ENCODE measurements around the gene PCBP3.

PCBP3 gene

DNA sequence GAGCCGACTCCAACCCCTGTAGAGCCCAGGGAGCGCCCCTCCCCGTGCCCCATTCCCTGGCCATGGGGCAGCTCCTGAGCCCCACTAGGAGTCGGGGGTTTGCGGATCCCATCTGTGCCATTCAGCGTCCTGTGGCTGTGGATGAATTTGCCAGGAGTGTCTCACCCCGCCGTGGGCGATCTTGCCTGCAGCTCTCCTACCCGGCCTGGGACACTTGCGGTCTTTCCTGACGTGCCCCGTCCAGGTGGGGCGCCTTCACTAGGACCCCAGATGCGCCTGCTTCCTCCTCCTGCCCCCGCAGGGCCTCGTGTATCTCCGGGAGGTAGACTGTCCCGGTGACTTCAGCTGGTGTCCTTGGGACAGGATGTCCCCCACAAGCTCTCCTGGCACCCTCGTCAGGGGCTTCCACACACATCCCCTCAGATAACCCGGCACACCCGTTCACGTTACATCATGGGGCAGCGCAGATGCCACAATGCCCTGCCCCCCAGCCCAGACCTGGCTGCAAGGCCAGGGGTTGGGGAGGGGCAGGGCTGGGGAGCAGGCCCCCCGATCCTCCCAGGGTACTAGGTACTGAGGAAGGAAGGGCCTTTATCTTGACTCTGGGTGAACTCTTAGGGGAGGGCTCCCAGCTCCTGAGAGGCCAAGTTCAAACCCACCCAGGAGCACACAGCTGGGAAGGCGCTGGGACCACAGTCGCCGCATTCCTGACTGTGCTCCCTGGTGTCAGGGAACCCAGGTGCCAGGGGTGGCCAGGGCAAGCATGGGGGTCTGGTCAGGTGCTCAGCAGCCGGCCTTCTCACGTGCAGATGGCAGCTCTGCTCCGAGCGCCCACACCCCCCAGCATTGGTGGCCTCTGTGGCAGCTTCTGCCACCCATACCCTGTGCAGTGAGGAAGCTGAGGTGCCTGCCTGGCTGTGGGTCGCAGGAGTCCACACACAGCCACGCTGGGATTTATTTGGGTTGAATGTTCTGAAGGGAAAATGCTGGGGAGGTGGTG lies 284.6 kb downstream of the PCBP3 start:
- Histone ChIP-seq H3K23ac (ENCODE audit: low read length) (no peak overlapping the region), H3K36me3 (ENCODE audit: control insufficient read depth in 1 of 2, insufficient read depth in 2 of 2, low read length in 2 of 2) (no peaks in the 10 kb centered on the region), H2BK12ac (ENCODE audit: low read length) (no peak overlapping the region), H3K18ac (ENCODE audit: low read length) (no peak overlapping the region), H3K9ac (ENCODE audit: low read length) (no peak overlapping the region), H4K91ac (ENCODE audit: low read depth, low read length) (no peak overlapping the region), H4K12ac (ENCODE audit: low read depth, low read length) (no peak overlapping the region), H3K4me2 (ENCODE audit: low read length) (no peak overlapping the region), H3K79me1 (ENCODE audit: low read length) (no peaks in the 10 kb centered on the region), H2AK5ac (ENCODE audit: low read length) (no peak overlapping the region), H3K14ac (ENCODE audit: low read length) (no peak overlapping the region), H3K4me3 (ENCODE audit: low read depth, low read length) (no peak overlapping the region), H3K27ac (ENCODE audit: low read depth, low read length) (no peak overlapping the region), H4K8ac (ENCODE audit: low read depth, low read length) (no peak overlapping the region), H2BK5ac (ENCODE audit: low read depth, low read length, poor library complexity) (no peak overlapping the region), H2AFZ (ENCODE audit: insufficient read depth, low read length, poor library complexity) (no peak overlapping the region), H3K4me1 (ENCODE audit: control insufficient read depth in 1 of 2, insufficient read depth in 2 of 2, low read length in 2 of 2) (no peaks in the 10 kb centered on the region), H3K4ac (ENCODE audit: low read depth, low read length) (no peak overlapping the region), H2BK120ac (ENCODE audit: insufficient read depth, low read length, poor library complexity) (no peak overlapping the region), H3K9me3 (ENCODE audit: insufficient read depth, low read depth, low read length) (peaks cover 24% of the 10 kb centered on the region), H3K79me2 (ENCODE audit: control insufficient read depth, insufficient read depth, low read length, poor library complexity) (no peaks in the 10 kb centered on the region), H3K27me3 (ENCODE audit: insufficient read depth, low read length) (no peaks in the 10 kb centered on the region)
- DNase-seq: no peak
- no CpG with 5 or more reads among the region's 34 CpGs for WGBS (ENCODE audit: extremely low coverage, insufficient coverage, insufficient read length)

DNA sequence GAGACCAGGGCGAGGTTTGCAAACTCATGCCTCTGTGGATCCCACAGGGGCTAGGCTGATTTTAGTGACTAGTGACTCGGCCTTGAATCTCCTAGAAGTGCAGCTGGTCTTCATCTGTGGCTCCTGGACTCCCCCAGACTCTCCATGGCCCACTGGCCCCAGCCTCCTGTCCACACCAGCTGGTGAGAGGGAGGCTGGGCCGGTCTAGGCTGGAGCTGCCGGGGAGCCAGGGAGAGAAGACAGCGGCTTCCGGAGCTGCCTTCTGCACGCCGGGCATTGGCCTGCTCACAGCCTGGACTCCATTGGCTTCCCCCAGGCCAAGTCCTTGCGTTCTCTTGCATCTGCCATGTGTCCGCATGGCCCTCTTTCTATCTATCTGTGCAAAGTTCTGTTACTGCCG lies 285.9 kb downstream of the PCBP3 start:
- Histone ChIP-seq H2AFZ (ENCODE audit: insufficient read depth, low read length, poor library complexity) (no peak overlapping the region), H4K91ac (ENCODE audit: low read depth, low read length) (no peak overlapping the region), H4K12ac (ENCODE audit: low read depth, low read length) (no peak overlapping the region), H2BK5ac (ENCODE audit: low read depth, low read length, poor library complexity) (no peak overlapping the region), H3K9me3 (ENCODE audit: insufficient read depth, low read depth, low read length) (peaks cover 28% of the 10 kb centered on the region), H3K23ac (ENCODE audit: low read length) (no peak overlapping the region), H3K4ac (ENCODE audit: low read depth, low read length) (no peak overlapping the region), H3K4me3 (ENCODE audit: low read depth, low read length) (no peak overlapping the region), H2BK120ac (ENCODE audit: insufficient read depth, low read length, poor library complexity) (no peak overlapping the region), H2AK5ac (ENCODE audit: low read length) (no peak overlapping the region), H3K79me1 (ENCODE audit: low read length) (no peaks in the 10 kb centered on the region), H3K36me3 (ENCODE audit: control insufficient read depth in 1 of 2, insufficient read depth in 2 of 2, low read length in 2 of 2) (no peaks in the 10 kb centered on the region), H3K9ac (ENCODE audit: low read length) (no peak overlapping the region), H4K8ac (ENCODE audit: low read depth, low read length) (no peak overlapping the region), H3K27me3 (ENCODE audit: insufficient read depth, low read length) (no peaks in the 10 kb centered on the region), H3K4me1 (ENCODE audit: control insufficient read depth in 1 of 2, insufficient read depth in 2 of 2, low read length in 2 of 2) (no peaks in the 10 kb centered on the region), H3K14ac (ENCODE audit: low read length) (no peak overlapping the region), H2BK12ac (ENCODE audit: low read length) (no peak overlapping the region), H3K27ac (ENCODE audit: low read depth, low read length) (no peak overlapping the region), H3K4me2 (ENCODE audit: low read length) (no peak overlapping the region), H3K18ac (ENCODE audit: low read length) (no peak overlapping the region), H3K79me2 (ENCODE audit: control insufficient read depth, insufficient read depth, low read length, poor library complexity) (no peaks in the 10 kb centered on the region)
- no peak for DNase-seq
- no CpG with 5 or more reads among the region's 11 CpGs for WGBS (ENCODE audit: extremely low coverage, insufficient coverage, insufficient read length)

GRCh38 chr21:45930231-45930760 lies 286.8 kb downstream of the PCBP3 start:
- no peak overlapping the region for H4K12ac ChIP-seq (ENCODE audit: low read depth, low read length)
- no peak overlapping the region for H3K27ac ChIP-seq (ENCODE audit: low read depth, low read length)
- no peak overlapping the region for H4K8ac ChIP-seq (ENCODE audit: low read depth, low read length)
- H3K79me2 ChIP-seq (ENCODE audit: control insufficient read depth, insufficient read depth, low read length, poor library complexity): no peaks in the 10 kb centered on the region
- no peak overlapping the region for H3K4me2 ChIP-seq (ENCODE audit: low read length)
- no peak overlapping the region for H4K91ac ChIP-seq (ENCODE audit: low read depth, low read length)
- no peaks in the 10 kb centered on the region for H3K27me3 ChIP-seq (ENCODE audit: insufficient read depth, low read length)
- H3K14ac ChIP-seq (ENCODE audit: low read length): no peak overlapping the region
- H2AK5ac ChIP-seq (ENCODE audit: low read length): no peak overlapping the region
- H2BK12ac ChIP-seq (ENCODE audit: low read length): no peak overlapping the region
- no peak overlapping the region for H2BK5ac ChIP-seq (ENCODE audit: low read depth, low read length, poor library complexity)
- no peak overlapping the region for H3K23ac ChIP-seq (ENCODE audit: low read length)
- no peaks in the 10 kb centered on the region for H3K36me3 ChIP-seq (ENCODE audit: control insufficient read depth in 1 of 2, insufficient read depth in 2 of 2, low read length in 2 of 2)
- no peak overlapping the region for H2BK120ac ChIP-seq (ENCODE audit: insufficient read depth, low read length, poor library complexity)
- no peaks in the 10 kb centered on the region for H3K4me1 ChIP-seq (ENCODE audit: control insufficient read depth in 1 of 2, insufficient read depth in 2 of 2, low read length in 2 of 2)
- H2AFZ ChIP-seq (ENCODE audit: insufficient read depth, low read length, poor library complexity): no peak overlapping the region
- no peak overlapping the region for H3K9ac ChIP-seq (ENCODE audit: low read length)
- no peak for DNase-seq
- peaks cover 35% of the 10 kb centered on the region for H3K9me3 ChIP-seq (ENCODE audit: insufficient read depth, low read depth, low read length)
- no peak overlapping the region for H3K4ac ChIP-seq (ENCODE audit: low read depth, low read length)
- H3K4me3 ChIP-seq (ENCODE audit: low read depth, low read length): no peak overlapping the region
- H3K18ac ChIP-seq (ENCODE audit: low read length): no peak overlapping the region
- WGBS (ENCODE audit: extremely low coverage, insufficient coverage, insufficient read length): no CpG with 5 or more reads among the region's 16 CpGs
- H3K79me1 ChIP-seq (ENCODE audit: low read length): no peaks in the 10 kb centered on the region

- Histone ChIP-seq H3K27me3 (ENCODE audit: insufficient read depth, low read length) (no peaks in the 10 kb centered on the region), H4K12ac (ENCODE audit: low read depth, low read length) (no peak overlapping the region)
Observed at GRCh38 chr21:45930792-45931191, 287.3 kb downstream of the PCBP3 start.

More at GRCh38 chr21:45930792-45931191, 287.3 kb downstream of the PCBP3 start:
- DNase-seq: no peak
- H3K79me2 ChIP-seq (ENCODE audit: control insufficient read depth, insufficient read depth, low read length, poor library complexity): no peaks in the 10 kb centered on the region
- no peak overlapping the region for H2BK5ac ChIP-seq (ENCODE audit: low read depth, low read length, poor library complexity)
- H3K4me2 ChIP-seq (ENCODE audit: low read length): no peak overlapping the region
- H3K9me3 ChIP-seq (ENCODE audit: insufficient read depth, low read depth, low read length): peaks cover 40% of the 10 kb centered on the region
- H3K27ac ChIP-seq (ENCODE audit: low read depth, low read length): no peak overlapping the region
- H2AK5ac ChIP-seq (ENCODE audit: low read length): no peak overlapping the region
- H2BK12ac ChIP-seq (ENCODE audit: low read length): no peak overlapping the region
- no peak overlapping the region for H3K23ac ChIP-seq (ENCODE audit: low read length)
- no peak overlapping the region for H3K9ac ChIP-seq (ENCODE audit: low read length)
- H3K18ac ChIP-seq (ENCODE audit: low read length): no peak overlapping the region
- H2AFZ ChIP-seq (ENCODE audit: insufficient read depth, low read length, poor library complexity): no peak overlapping the region
- no peak overlapping the region for H3K4ac ChIP-seq (ENCODE audit: low read depth, low read length)
- no peak overlapping the region for H4K8ac ChIP-seq (ENCODE audit: low read depth, low read length)
- no peaks in the 10 kb centered on the region for H3K79me1 ChIP-seq (ENCODE audit: low read length)
- H3K4me1 ChIP-seq (ENCODE audit: control insufficient read depth in 1 of 2, insufficient read depth in 2 of 2, low read length in 2 of 2): no peaks in the 10 kb centered on the region
- no CpG with 5 or more reads among the region's 7 CpGs for WGBS (ENCODE audit: extremely low coverage, insufficient coverage, insufficient read length)
- no peak overlapping the region for H3K14ac ChIP-seq (ENCODE audit: low read length)
- no peak overlapping the region for H2BK120ac ChIP-seq (ENCODE audit: insufficient read depth, low read length, poor library complexity)
- no peak overlapping the region for H4K91ac ChIP-seq (ENCODE audit: low read depth, low read length)
- peaks cover 0 to under 1% of the 10 kb centered on the region in 2 experiments for H3K36me3 ChIP-seq (ENCODE audit: control insufficient read depth in 1 of 2, insufficient read depth in 2 of 2, low read length in 2 of 2)
- no peak overlapping the region for H3K4me3 ChIP-seq (ENCODE audit: low read depth, low read length)
